Activated T-helper 2 cell treated with anti-CD3 and anti-CD28 coated beads, Interferon-gamma antibody, Interleukin-2, Interleukin-4, amounts not matched to agents 10 μg/mL and 5 μg/mL and 100 μg/mL, durations not matched to agents 14 hours and 24 hours and 36 hours (primary cell): Measurements from ENCODE around the gene YAP1. TPM values are rescaled to one million over a fixed set of nuclear protein-coding genes. Genes with fewer than 3 reads are reported as not detected.

ENCODE experiments used
- DNase-seq: peaks from one replicate; pipeline ENCODE4 v3.0.0; 2021; ENCODE audit warnings: low spot score
- H3K27ac Mint-ChIP-seq: one replicate; pipeline ENCODE4 v1.8.0; 2021; ENCODE audit warnings: mixed read lengths
- H3K27me3 Mint-ChIP-seq: one replicate; pipeline ENCODE4 v1.8.0; 2021; ENCODE audit warnings: low read depth, mixed read lengths
- H3K36me3 Mint-ChIP-seq: one replicate; pipeline ENCODE4 v1.8.0; 2021; ENCODE audit warnings: low read depth, mixed read lengths
- H3K4me1 Mint-ChIP-seq: one replicate; pipeline ENCODE4 v1.8.0; 2021; ENCODE audit warnings: low read depth, mixed read lengths
- H3K4me3 Mint-ChIP-seq: one replicate; pipeline ENCODE4 v1.8.0; 2021; ENCODE audit warnings: low read depth, mild to moderate bottlenecking, moderate library complexity, mixed read lengths
- H3K9me3 Mint-ChIP-seq: one replicate; pipeline ENCODE4 v1.8.0; 2021; ENCODE audit warnings: mixed read lengths
- intact Hi-C: fragments of 100-400 bp; cut with micrococcal nuclease; formaldehyde crosslinking; loops from one replicate; pipeline ENCODE4 v1.15.1; 2023
- total RNA-seq: library from RNA; stranded (reverse); gene quantifications from 2 replicates; pipeline ENCODE4 v1.2.3, GENCODE V29; 2022

The YAP1 gene
- total RNA-seq, result not detected in 2 replicates

DNA sequence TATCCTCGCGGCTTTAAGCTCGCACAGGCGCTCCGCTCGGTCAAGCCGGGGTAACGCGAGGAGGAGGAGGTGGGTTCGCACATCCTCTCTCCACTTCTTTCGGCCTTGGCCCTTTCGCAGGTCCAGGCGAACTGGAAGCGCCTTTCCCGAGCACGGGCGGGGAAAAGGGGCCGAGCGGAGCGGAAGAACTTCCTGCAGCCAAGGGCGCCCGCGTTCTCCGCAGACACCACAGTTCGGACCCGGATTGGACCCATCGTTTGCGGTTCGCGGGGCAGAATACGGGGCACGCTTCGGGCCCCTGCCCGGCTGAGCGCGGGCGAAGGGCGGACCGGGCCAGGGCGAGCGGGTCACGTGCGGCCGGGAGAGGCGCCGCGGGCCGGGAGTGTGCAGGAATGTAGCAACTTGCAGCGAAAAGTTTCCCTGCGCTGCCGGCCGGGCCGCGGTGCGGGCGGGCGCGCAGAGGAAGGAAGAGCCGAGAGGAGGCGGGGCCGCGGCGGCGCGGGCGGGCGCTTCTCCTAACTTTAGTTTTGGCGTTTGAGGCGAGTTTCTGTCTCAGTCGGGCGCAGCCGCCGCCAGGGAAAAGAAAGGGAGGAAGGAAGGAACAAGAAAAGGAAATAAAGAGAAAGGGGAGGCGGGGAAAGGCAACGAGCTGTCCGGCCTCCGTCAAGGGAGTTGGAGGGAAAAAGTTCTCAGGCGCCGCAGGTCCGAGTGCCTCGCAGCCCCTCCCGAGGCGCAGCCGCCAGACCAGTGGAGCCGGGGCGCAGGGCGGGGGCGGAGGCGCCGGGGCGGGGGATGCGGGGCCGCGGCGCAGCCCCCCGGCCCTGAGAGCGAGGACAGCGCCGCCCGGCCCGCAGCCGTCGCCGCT is at the start of gene YAP1:
Gene YAP1 (plus strand): TSS at position 552 of the 865 bp plus-strand sequence. CDS start 402 bp downstream, outside the sequence.
- Mint-ChIP-seq H3K4me3 (peak within 1 kb of the TSS; percentile 89), H3K4me1 (peaks cover 10% of the 10 kb centered on the region), H3K9me3 (no peaks in the 10 kb centered on the region), H3K27ac (peak within 1 kb of the TSS; percentile 30), H3K36me3 (peaks cover 6% of the 10 kb centered on the region), H3K27me3 (peaks cover 51% of the 10 kb centered on the region)
- peak; percentile 59 for DNase-seq
- intact Hi-C loops, result loop anchor here (2.0 to 10.0 kb wide), 2 partner anchors 195 to 915 kb away; partner anchors contain the start of gene CEP126

DNA sequence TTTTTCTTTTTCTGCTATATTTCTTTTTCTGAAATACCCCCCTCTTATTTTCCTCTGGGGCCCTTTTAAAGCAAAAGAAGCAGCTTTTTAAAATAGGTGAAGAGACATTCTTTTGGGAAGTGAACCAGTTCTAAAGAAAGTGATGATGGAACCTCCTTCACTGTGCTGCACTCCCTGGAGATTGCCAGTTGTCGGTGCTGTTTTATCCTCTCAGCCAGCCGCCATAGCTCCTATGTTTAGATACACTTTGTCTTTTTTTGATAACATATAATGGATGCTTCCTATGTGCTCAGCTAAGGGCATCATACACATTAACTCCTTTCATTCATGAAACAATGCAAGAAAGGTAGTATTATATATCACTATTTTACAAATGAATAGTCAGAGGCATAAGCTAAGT is 49.0 kb upstream of the YAP1 start:
- Mint-ChIP-seq H3K4me3 (no peak overlapping the region), H3K9me3 (no peaks in the 10 kb centered on the region), H3K36me3 (no peaks in the 10 kb centered on the region), H3K27ac (no peak overlapping the region), H3K4me1 (no peaks in the 10 kb centered on the region), H3K27me3 (peaks cover 3% of the 10 kb centered on the region)
- intact Hi-C loops, result no loop called here
- DNase-seq, result no peak

DNA sequence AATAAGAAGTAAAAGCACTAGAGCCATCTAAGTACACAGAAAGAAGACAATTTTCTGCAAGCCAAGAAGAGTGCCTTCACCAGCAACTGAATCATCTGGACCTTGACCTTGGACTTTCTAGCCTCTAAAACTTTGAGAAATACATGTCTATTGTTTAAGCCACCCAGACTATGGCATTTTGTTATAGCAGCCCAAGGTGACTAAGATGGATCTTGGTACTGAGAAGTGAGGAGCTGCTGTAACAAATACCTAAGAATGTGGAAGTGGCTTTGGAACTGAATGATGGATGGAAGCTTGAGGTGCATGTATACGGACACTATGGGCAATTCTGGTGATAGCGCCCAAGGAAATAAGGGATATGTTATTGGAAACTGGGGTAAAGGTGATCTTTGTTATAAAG is 48.1 kb upstream of the YAP1 start:
- H3K9me3 Mint-ChIP-seq, result no peaks in the 10 kb centered on the region
- no peaks in the 10 kb centered on the region for H3K36me3 Mint-ChIP-seq
- H3K4me1 Mint-ChIP-seq, result no peaks in the 10 kb centered on the region
- H3K4me3 Mint-ChIP-seq, result no peak overlapping the region
- H3K27ac Mint-ChIP-seq, result no peak overlapping the region
- DNase-seq, result no peak
- intact Hi-C loops, result no loop called here
- peaks cover 3% of the 10 kb centered on the region for H3K27me3 Mint-ChIP-seq

DNA sequence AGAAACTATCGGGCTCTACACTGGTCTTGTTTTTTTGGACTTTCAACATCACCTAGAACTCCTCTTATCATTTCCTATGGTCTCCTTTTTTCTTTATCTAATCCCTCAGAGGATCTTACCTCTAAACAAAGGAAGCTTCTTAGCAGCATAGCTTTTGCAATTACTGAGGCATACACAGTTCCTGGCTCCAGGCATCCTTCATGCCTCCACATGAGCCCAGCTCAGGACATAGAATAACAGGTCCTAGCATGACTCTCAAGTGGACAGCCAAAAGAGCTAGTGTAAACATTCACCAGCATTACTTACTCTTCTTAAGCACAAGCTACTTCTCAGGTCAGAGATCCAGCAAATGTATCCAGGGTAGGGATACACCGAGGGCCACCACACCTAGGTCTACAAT is 45.9 kb upstream of the YAP1 start:
- Mint-ChIP-seq H3K27ac (no peak overlapping the region), H3K4me1 (no peaks in the 10 kb centered on the region), H3K27me3 (peaks cover 3% of the 10 kb centered on the region), H3K36me3 (no peaks in the 10 kb centered on the region), H3K9me3 (no peaks in the 10 kb centered on the region), H3K4me3 (no peak overlapping the region)
- intact Hi-C loops, result no loop called here
- DNase-seq, result no peak

DNA sequence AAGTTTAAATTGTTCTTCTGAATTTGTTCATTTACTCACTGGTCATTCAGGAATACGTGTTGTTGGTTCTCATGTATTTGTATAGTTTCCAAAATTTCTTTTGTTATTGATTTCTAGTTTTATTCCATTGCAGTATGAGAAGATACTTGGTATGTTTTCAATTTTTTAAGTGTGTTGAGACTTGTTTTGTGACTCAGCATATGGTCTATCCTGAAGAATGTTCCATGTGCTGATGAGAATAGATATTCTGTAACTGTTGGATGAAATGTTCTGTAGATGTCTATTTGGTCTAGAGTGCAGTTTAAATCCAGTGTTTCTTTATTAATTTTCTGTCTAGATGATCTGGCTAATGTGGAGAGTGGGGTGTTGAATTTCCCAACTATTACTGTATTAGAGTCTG is 39.5 kb upstream of the YAP1 start:
- Mint-ChIP-seq H3K4me3 (no peak overlapping the region), H3K27ac (no peak overlapping the region), H3K4me1 (no peaks in the 10 kb centered on the region), H3K27me3 (no peaks in the 10 kb centered on the region), H3K9me3 (peaks cover 21% of the 10 kb centered on the region), H3K36me3 (no peaks in the 10 kb centered on the region)
- intact Hi-C loops, result no loop called here
- no peak for DNase-seq

DNA sequence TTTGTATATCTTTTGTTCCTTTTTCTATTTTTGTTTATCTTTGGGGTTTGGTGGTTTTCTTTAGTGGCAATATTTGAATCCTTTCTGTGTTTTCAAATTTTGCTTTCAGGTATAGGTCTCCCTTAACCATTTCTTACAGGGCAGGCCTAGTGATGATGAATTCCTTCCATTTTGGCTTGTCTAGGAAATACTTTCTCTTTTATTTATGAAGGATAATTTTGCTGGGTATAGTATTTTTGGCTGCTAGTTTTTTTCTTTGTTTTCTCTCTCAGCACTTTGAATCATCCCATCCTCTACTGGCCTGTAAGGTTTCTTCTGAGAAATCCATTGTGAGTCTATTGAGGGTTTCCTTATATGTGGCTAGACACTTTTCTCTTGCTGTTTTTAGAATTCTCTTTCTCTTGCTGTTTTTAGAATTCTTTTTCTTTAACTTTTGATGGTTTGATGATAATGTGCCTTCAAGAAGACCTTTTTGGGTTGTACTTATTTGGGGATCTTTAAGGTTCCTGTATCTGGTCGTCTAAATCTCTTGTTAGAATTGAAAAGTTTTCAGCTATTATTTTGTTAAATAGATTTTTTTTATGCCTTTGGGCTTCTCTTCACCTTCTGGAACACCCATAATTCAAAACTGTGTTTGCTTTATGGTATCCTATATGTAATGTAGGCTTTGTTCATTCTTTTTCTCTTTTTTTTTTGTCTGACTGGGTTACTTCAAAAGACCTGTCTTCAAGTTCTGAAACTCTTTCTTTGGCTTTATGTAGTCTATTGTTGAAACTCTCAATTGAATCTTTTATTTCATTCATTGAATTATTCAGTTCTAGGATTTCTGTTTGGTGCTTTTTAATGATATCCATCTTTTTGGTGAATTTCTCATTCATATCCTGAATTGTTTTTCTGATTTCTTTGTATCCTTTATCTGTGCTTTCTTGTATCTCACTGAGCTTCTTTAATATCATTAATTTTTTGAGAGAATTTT is 38.5 kb upstream of the YAP1 start:
- no peaks in the 10 kb centered on the region for H3K36me3 Mint-ChIP-seq
- intact Hi-C loops, result no loop called here
- H3K4me3 Mint-ChIP-seq, result no peak overlapping the region
- peaks cover 21% of the 10 kb centered on the region for H3K9me3 Mint-ChIP-seq
- H3K4me1 Mint-ChIP-seq, result no peaks in the 10 kb centered on the region
- no peaks in the 10 kb centered on the region for H3K27me3 Mint-ChIP-seq
- DNase-seq, result no peak
- no peak overlapping the region for H3K27ac Mint-ChIP-seq

DNA sequence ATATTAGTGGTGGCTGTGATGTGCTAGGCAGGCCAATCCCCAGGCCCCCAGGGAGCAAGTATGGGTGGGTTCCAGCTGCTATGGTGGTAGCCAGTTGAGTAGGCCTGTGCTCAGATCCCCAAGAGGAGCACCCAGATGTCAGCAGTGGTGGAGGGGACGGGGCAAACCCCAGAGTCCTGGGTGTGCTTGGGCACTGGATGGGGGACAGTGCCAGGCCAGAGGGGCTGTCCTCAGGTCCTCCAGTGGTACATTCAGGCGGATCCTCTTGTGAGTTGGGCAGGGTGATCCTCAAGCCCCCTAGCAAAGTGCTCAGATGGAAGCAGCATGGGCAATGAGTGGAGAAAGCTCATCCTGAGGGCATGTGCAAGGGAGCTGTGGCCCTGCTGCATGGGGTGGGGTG is 37.0 kb upstream of the YAP1 start:
- no peaks in the 10 kb centered on the region for H3K27me3 Mint-ChIP-seq
- no peaks in the 10 kb centered on the region for H3K36me3 Mint-ChIP-seq
- H3K4me3 Mint-ChIP-seq, result no peak overlapping the region
- H3K9me3 Mint-ChIP-seq, result peaks cover 21% of the 10 kb centered on the region
- H3K27ac Mint-ChIP-seq, result no peak overlapping the region
- H3K4me1 Mint-ChIP-seq, result no peaks in the 10 kb centered on the region
- intact Hi-C loops, result no loop called here
- no peak for DNase-seq

DNA sequence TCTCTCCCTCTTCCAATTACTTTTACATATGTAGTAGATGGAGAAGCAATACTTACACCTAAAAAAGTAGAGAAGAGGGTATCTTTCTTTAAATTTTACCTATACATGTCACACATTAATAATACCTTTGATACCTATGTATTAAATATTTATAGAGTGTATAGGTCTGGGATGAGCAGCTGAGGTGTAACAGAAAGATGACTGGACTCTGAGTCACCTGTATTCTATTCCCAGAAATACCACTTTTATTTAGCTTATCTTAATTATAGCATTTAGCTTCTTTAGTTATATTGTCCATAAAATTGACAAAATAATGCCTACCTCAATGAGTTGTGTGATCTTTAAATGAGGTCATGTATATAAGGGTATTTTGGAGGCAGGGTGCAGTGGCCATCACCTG is 30.6 kb upstream of the YAP1 start:
- H3K36me3 Mint-ChIP-seq, result no peaks in the 10 kb centered on the region
- no peaks in the 10 kb centered on the region for H3K4me1 Mint-ChIP-seq
- intact Hi-C loops, result no loop called here
- DNase-seq, result no peak
- no peaks in the 10 kb centered on the region for H3K9me3 Mint-ChIP-seq
- no peaks in the 10 kb centered on the region for H3K27me3 Mint-ChIP-seq
- no peak overlapping the region for H3K27ac Mint-ChIP-seq
- no peak overlapping the region for H3K4me3 Mint-ChIP-seq

DNA sequence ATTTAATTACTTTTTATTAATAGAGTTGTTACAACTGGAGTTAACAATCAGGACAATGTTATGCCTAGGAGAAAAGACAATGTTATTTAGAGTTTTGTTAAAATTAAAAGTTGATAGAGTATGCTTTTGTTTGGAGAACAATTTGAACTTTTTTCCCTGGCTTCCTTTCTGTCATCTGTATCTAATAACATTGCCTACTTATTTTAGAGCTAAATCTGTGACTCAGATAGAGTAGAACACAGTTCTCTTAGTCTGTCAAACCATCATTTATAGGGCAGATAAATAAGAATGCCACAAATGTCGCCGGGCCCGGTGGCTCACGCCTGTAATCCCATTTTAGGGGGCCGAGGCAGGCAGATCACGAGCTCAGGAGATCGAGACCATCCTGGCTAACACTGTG is 28.9 kb upstream of the YAP1 start:
- no peak overlapping the region for H3K4me3 Mint-ChIP-seq
- no peaks in the 10 kb centered on the region for H3K4me1 Mint-ChIP-seq
- intact Hi-C loops, result no loop called here
- no peak for DNase-seq
- H3K27ac Mint-ChIP-seq, result no peak overlapping the region
- H3K27me3 Mint-ChIP-seq, result no peaks in the 10 kb centered on the region
- H3K9me3 Mint-ChIP-seq, result no peaks in the 10 kb centered on the region
- H3K36me3 Mint-ChIP-seq, result no peaks in the 10 kb centered on the region

DNA sequence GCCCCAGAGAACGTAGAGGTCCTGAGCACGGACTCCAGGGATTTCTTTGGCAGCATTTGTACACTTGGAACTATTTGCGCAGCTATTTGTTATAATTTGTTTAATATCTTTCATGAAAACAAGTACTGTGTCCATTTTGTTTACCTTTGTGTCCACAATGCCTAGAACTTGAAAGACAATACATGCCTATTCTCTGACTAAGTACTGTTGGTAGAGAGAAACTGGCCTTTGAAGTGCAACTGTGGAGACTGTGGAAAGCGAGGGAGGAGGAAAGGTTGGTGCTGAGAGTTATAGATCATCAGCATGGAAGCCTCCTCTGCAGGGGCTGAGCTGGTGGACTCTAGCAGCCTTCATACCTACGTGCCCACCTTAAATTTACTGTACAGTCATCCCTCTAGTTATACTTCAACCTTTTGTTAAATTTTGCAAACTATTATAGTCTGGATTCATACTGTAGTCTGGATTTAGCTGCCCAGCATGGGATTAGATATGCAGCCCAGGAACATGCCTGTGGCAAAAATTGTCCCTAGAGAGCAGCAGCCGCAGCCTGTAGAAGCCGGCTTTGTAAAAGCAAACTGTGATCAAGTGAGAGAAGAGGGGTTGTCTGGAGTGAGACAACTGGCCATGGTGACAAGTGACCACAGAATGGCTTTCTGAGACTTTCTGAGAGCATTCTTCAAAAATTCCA is 24.2 kb upstream of the YAP1 start:
- Mint-ChIP-seq H3K4me1 (no peaks in the 10 kb centered on the region), H3K9me3 (no peaks in the 10 kb centered on the region), H3K27me3 (peaks cover 6% of the 10 kb centered on the region), H3K4me3 (no peak overlapping the region), H3K36me3 (no peaks in the 10 kb centered on the region), H3K27ac (no peak overlapping the region)
- intact Hi-C loops, result no loop called here
- DNase-seq, result no peak

DNA sequence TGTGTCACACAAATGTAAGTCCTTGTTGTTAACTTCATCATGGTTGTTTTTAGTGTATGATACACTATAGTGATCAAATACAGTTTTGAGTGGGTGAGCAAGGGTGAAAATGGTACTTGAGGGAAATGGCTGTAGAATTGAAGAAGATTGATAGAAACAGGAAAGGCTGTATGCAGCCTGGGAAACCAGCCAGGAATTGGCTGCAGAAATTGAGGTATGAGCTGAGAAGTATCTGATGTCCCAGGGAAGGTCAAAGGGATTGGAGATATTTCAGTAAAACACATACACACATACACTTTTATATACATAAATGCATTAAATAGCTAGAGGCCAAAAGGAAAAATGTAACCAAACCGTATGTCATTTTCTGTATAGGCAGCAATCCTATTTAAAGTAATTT is 13.1 kb upstream of the YAP1 start:
- Mint-ChIP-seq H3K4me3 (no peak overlapping the region), H3K9me3 (no peaks in the 10 kb centered on the region), H3K36me3 (no peaks in the 10 kb centered on the region), H3K27me3 (no peaks in the 10 kb centered on the region), H3K4me1 (no peaks in the 10 kb centered on the region), H3K27ac (no peak overlapping the region)
- intact Hi-C loops, result no loop called here
- no peak for DNase-seq

DNA sequence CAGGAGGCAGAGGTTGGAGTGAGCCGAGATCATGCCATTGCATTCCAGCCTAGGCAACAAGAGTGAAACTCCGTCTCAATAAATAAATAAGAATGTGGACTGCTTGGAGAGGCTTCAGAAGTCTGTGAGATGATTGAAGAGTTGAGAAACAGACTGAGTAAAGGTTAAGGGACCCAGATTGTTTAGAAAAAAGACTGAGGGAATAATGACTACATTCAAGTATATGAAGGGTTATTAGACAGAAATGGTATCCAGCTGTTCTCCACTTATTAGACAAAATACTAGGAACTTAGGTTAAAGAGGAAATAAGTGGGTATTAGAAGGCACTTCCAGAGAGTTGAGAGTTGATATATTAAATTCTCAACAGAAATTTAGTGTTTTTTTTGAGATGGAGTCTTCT is 10.5 kb upstream of the YAP1 start:
- Mint-ChIP-seq H3K4me3 (no peak overlapping the region), H3K4me1 (no peaks in the 10 kb centered on the region), H3K27me3 (no peaks in the 10 kb centered on the region), H3K36me3 (no peaks in the 10 kb centered on the region), H3K27ac (no peak overlapping the region), H3K9me3 (no peaks in the 10 kb centered on the region)
- intact Hi-C loops, result no loop called here
- no peak for DNase-seq
